ELR (cell line): Measurements from ENCODE around the gene NSUN5.
"Not testable (repeated sequence)": the region's sequence is repeated elsewhere in the genome, so short reads cannot be mapped to it uniquely, and the experiment has no call there.

Source experiments
- DNase-seq: peaks from one replicate; pipeline ENCODE4 v3.0.0-alpha.2; 2015; ENCODE audit warnings: low read depth

Gene NSUN5

DNA sequence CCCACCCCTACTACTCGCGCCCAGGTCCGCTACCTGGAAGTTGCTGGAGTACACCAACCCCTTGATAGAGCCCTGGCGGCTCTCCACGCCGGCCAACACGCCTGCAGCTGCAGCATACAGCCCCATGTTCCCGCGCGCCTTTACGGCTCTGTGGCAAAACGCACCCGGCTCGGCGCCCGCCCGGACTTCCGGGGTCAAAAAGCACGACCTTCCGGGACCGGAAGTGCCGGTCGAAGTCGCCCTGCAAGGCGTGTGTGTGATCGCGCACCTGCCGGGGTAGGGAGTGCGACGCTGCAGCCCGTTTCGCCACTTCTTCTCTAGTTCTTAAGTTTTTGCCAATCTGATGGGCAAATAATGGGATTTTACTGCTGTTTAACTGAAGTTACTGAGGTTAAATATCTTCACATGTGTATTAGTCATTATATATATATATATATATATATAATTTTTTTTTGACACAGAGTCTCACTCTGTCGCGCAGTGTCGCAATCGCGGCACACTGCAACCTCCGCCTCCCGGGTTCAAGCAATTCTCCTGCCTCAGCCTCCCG lies at the start of gene NSUN5:
Gene NSUN5, minus strand, starts transcription at position 162 of the 550 bp plus-strand sequence. Its CDS starts 36 bp downstream, at position 126.
- peak; percentile 69 for DNase-seq

DNA sequence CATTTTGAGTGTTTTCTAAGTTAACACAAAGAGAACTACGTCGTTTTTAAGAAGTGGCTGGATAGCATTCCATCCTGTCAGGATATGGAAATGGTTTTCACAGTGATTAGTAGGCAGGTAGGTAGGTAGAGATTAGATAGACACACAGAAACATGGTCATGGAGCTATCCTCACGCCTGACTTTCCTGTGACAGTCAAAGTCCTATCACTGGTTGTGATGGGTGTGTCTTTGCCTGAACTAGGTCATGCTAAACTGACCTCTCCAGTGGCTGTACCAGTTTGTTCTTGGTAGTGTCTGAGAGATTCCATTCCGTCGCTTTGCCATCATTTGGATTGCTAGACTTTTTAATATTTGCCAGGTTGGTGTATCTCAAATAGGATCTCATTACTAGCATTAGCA lies 47.5 kb upstream of the NSUN5 start:
- DNase-seq = no peak

DNA sequence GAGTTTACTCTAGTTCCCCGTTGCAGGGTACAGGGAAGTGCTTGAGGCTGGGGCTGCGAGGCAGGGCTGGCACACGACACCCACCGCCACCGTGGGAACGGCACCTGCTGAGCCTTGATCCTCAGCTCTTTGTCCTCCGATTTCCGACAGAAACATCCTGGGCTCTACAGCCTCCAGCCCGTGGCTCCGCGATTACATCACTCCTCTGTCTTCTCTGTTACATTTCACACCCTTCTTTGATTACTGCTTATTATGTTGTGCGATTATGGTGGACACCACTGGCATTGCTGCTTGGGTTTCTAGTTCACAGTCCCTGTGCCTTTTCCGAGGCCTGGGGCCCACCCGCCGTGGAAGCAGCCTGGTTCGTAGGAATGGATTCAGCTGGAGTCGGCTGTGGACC lies 46.2 kb upstream of the NSUN5 start:
- no peak for DNase-seq

DNA sequence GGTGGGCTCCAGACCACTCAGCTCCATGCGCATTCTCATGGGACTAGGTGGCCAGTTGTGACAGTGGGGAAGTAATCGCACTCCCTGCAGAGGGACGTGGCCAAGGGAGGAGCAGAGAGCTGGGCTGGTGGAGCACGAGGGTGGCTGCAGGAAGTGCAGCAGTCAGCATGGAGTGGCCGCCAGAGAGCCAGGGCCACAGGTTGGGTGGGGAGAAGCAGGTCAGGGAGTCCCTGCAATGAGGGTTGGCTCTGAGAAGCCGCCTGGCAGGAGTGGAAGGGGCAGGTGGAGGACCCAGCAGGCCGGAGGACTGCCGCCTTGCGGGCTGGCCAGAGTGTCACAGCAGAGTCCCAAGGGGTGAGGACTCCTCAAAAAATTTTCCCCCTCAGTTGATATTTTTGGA lies 45.6 kb upstream of the NSUN5 start:
- no peak for DNase-seq

DNA sequence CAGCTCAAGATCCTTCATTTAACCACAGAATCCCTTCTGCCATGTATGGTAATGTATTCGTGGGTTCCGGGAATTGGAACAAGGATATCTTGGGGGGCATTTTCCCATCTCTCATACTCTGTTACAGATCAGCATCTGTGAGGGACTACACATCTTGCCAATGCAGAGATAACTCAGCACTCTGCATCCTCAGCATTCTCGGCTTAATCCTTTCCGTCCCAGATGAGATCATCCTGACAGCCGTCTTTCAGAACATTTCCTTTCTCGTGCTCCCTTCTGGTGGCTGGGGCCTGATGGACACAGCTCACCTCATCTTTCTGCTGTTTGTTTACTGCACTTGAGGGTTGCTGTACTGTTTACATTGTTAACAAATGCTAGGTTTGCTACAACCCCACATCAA lies 44.6 kb upstream of the NSUN5 start:
- DNase-seq = no peak

DNA sequence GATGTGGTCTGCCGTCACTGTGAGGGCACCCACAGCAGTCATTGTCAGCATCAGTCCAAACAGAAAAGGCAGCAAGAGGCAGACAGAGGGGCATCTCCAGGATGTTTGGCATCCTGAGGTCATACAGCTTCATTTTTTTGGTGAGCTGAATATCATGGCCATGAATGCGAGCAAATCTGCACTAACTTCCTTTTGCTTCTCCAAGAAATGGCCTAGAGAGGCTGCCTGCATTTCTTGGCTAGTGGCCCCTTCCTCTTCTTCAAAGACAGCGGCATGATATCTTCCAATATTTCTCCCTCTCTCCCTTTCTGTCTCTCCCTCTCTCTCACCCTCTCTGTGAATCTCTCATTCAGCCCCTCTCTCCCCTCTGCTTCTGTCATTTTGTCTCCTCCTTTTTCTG lies 44.2 kb upstream of the NSUN5 start:
- DNase-seq = no peak

DNA sequence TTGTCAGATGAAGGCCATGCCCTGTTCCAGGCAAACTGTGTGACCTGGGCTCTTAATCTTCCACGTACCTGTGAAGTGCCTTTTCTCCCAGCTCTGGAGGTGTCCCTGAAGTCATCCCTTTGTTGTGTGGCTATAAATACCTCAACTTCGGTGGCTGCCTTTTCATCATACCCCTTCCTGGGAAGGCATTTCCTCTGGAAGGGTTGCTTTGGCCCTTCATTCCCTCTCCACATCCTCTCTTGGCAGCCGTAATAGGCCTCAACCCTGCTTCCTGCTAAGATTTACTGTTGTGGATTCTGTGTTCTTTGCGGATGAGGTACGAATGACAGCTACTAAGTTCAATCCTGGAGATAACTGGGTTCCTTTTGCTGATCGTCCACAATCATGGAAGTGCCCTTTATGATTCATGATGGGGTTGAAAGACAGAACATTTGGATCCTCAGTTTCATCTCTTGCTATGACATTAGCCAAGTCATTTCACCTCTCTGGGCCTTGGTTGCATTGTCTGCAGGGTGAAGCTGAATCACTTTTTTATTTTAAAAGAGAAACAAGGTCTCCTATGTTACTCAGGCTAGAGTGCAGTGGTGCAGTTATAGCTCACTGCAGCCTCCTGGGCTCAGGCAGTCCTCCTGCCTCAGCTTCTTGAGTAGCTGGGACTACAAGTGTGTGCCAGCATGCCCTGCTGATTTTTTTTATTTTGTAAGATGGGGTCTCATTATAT lies 43.0 kb upstream of the NSUN5 start:
- no peak for DNase-seq

DNA sequence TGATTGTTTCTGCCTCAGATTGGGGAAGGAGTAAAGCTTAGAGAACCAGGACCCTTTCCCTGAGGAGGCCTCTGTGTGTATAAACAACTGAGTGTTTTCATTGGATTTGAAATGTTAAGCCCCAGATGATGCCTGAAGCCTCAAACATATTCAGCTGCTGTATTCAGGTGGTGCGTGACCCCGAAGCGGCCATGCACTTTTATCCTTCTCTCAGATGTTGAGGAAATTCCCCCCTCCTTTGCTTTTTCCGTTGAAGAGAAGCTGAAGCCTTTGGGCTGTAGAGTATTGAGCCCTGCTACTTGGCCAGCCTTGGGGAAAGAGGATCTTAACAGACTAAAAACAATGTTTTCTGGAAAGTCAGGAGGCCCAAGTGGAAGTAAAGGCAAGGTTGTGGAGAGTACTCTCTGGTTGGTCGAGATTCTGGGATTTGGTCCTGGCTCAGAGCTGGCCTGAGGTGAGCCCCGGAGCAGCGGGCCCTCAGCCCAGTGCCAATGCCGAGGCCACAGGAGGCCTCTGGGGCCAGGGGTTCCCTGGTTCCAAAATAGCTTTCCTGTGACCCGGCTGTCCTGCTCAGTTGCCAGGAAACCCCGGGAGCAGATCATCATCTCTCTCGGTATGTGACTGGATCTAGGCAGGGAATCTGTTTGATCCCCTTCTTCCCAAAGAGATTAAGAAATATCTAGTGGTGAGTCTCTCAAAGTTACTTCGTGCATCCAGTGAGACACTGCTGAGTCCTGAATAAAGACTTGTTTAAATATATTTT lies 41.9 kb upstream of the NSUN5 start:
- no peak for DNase-seq

DNA sequence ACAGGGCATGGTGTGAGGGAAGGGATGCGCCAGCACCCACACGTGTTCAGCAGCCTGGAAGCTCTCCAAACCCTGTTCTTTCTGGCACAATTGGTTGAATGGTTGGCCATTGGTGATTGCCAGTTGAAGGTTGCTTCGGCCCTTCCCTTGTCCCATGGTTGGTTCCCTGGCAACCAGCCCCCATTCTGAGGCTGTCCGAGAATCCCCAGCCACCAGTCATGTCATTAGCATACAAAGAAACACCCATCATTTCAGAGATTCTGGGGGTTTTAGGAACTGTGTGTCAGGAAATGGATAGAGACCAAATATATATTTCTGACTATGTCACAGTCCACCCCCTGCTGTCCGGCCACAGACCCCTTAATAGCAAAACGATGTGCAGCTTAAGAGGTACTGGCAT lies 41.1 kb upstream of the NSUN5 start:
- DNase-seq = no peak

DNA sequence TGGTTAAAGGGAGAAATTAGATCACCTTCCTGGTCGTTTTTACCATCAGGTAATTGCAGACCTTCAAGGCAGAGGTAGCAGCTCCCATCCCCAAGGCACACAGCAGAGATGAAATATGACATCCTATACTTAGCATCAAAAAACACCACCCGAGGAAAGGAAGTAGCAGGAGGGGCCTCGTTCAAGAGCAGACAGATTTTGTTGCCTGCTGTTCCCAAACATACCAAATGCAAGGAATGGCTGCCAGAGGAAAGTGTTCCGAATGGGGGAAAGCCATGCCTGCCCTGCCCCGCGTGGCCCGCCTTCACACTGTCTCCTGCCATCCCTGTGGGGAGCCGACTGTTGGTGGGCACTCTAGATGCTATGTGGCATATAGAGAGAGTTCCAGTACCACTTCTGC lies 37.3 kb upstream of the NSUN5 start:
- DNase-seq = no peak

DNA sequence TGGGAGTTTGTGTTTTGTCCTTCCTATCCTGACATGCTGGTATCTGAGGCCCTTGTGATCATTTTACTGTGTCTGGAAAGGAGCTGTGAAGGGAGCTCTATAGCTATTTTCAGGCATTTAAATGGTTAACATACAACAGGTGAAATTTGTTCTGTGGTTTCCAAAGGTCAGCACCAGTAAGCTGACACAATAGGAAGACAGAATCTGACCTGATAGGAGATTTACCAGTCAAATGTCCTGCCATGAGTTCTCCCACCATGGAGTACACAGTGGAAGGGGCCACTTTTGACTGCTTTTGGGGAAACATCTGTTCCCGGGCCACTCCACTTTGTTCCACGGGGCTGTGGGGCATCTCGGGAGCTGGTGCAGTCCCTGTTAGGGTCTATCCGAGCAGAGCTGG lies 36.9 kb upstream of the NSUN5 start:
- DNase-seq = no peak

DNA sequence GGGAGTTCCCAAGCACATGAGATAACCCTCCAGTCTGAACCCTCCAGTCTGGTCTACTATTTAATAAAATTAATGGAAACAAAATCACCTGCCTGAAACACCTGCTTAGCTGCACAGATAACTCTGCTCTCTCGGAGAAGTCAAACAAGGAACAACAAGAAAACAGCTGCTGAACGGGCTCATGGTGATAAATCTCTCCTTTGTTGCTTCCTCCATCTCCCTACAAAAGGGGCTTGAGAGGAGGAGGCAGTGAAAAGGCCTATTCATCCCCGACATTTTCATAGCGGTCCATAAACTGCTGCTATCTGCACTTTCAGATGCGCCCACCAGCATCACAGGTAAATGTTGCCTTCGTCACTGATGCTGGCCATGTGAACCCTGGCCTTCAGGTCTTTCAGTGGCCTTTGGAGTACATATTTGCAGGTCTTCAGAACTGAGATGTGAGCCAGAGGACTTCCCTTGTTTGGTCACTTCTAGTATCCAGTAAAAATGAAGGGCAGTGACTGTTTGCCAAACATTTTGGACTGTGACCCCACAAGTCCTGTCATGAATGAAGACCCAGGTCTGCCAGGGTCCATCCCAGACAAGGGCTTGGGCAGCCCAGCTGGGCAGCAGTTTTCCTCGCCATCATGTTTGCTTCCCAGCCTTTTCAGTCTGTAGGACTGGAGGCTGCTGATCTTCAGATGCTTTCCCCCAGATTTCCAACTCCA lies 35.2 kb upstream of the NSUN5 start:
- no peak for DNase-seq

DNA sequence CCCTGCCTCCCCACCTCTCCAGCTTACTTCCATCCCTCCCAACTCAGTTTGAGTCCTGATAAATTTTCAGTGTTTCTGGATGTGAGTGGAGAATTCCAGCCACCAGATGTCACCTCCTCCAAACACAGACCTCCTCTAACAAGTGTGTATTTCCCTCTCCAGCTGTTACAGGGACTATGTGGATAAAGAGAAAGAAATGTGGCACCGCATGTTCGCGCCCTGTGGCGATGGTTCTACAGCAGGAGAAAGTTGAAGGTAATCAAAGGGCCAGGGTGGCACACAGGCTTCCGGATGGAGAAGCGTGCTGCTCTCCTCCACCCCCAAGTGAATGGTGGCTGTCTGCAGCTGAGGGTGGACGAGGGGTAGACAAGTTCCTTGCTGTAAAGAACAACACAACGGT lies 34.0 kb upstream of the NSUN5 start:
- peak; percentile 54 for DNase-seq

DNA sequence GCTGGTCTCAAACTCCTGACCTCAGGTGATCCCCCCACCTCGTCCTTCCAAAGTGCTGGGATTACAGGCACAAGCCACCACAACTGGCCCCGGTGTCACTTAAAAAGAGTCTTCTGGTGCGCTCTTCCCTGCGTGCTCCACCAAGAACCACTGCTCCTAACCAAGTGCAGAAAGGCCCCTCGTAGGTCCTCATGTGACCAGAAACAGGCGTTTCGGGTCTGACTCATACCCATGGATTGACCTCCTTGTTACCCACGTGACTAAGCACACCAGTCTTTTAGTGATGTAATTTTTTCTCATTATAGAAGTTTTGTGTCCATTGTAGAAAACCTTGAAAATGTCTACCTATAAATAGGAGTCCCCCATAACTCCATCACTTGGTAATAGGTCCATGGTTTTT lies 33.3 kb upstream of the NSUN5 start:
- peak; percentile 82 for DNase-seq

DNA sequence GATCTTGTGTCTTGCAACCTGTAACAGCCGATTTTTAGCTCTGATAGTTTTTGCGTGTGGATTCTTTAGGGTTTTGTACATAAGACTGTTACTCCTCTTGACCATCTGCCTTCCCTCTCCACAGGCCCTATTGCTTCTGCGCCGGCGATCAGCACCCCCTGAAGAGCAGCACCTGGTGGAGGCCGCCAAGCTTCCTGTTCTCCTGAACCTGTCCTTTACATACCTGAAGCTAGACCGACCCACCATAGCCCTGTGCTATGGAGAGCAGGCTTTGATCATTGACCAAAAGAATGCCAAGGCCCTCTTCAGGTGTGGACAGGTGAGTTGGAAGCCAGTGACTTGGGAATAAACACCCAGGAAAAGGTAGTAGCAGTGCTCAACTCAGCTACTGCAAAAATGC lies 31.9 kb upstream of the NSUN5 start:
- no peak for DNase-seq

DNA sequence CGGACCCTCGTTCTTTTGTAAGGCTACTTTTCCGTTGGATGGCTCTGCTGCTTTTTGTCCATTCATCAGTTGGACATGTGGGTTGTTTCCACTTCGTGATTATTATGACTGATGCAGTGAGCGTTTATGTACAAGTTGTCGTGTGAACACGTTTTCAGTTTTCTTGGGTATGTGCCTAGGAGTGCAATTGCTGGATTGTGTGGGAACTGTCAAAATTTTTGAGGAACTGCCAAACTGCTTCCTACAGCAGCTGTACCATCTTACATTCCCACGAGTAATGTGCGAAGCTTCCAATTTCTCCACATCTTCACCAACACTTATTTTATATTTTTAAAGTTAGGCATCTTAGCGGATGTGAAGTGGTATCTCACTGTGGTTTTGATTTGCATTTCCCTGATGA lies 29.7 kb upstream of the NSUN5 start:
- no peak for DNase-seq

DNA sequence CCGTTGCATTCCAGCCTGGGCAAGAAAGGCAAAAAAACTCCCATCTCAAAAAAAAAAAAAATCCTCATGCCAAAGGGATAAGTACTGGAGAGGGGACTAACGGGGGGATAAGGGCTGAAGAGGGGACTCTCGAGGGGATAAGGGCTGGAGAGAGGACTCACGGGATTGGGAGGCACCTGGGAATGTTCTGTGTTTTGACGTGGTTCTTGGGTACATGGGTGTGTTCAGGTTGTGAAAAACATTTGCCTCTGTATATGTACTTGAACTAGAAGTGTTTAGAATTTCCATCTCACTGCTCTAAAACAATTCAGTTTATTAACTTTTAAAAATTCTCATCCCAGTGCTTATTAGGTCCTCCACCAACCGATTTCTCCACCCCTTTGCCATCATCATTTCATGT lies 23.8 kb upstream of the NSUN5 start:
- no peak for DNase-seq

DNA sequence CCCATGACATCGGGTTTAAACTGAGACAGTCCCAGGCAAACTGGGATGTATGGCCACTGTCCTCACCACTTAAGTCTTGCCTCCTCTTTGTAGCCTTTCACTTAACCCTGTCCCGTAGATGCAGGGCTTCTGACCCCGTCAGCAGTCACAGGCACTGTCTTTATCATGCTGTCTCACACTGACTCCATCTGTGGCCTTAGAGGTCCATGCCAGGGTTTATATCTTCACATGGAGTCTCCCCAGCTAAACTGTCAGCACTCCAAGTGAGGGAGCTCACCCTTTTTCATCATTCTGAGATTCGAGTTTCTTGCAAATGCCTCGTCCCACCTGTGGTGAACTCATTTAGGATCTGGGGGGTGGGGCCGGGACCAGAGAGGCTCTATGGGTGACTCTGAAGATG lies 22.1 kb upstream of the NSUN5 start:
- DNase-seq = no peak

DNA sequence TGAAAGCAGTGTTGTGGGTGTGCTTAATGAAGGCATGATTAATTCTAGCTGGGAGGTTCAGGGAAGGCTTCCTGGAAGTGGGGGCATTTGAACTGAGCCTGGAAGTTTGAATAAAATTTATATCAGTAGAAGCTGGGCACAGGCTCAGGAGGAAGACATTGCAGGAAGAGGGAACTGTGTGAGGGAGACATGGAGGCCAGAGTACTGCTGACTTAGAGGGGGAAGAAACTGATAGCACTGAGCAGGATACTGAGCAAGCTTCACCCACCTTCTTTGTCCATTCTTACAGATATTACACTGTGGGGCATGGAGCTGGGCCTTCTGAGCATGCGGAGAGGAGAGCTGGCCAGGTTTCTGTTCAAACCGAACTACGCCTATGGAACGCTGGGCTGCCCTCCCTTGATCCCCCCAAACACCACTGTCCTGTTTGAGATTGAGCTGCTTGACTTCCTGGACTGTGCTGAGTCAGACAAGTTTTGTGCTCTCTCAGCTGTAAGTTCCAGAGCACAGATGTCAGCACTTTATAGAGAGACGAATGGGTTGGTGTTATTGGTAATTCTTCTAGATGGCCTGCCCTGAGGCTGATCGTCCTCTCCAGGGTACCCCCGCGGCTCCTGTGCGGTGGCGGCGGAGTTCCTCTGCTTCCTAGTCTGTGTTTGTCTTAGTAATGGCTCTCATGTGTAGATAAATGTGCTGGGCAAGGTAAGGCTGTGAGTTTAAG lies 21.4 kb upstream of the NSUN5 start:
- peak; percentile 40 for DNase-seq

DNA sequence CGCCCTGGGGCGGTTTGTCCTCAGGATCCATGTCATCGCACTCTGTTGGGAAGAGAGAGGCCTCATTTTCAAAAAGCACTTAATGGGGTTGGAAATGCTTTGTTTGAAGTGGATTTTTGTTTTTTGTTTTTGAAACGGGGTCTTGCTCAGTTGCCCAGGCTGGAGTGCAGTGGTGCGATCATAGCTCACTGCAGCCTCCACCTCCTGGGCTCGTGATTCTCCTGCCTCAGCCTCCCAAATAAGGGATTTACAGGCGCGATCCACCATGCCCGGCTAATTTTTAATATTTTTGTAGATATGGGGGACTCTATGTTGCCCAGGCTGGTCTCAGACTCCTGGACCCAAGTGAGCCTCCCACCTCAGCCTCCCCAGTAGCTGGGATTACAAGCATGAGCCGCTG lies 20.1 kb upstream of the NSUN5 start:
- DNase-seq = no peak

DNA sequence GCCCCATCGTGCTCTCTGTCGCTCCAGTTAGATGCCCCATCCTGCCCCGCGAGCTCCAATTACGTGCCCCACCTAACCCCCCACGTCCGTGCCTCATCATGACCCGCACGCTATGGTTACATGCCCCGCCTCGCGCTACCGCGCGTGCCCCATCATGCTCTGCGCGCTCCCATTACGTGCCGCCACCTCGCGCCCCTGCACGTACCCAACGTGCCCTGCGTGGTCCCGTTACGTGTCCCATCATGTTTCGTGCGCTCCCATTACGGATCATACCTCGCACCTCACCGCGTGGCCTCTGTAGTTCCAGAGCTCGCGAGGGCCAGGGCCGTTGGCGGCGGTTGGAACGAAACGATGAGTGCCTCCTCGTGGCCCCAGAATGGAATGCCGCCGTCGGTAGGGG lies 19.3 kb upstream of the NSUN5 start, which contains the start of the genes FKBP6 and TRIM50:
Gene FKBP6, plus strand, starts transcription at position 240 of the 400 bp plus-strand sequence. CDS start 268 bp downstream, outside the sequence.
Gene TRIM50, minus strand, starts transcription at position 161 of the 400 bp plus-strand sequence. CDS start 3,295 bp downstream, outside the sequence.
- not testable (repeated sequence) for DNase-seq

DNA sequence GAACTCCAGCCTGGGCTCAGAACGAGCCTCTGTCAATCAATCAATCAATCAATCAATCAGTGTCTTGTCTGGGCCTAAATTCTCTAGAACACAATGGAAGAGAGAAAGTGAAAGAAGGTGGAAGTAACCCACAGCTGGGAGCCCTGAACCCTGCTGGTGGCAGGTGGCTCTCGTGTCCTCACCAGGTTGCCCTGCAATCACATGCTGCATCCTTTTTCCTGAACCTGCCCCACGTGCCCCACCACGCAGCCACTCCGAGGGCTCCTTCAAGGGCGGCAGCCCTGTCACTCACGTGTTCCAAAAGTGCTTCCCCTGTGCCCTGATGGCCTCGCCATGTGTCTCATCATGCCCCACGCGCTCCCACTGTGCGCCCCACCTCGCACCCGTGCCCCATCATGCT lies 18.8 kb upstream of the NSUN5 start:
- not testable (repeated sequence) for DNase-seq
